ENCODE results near the gene AZGP1.
"Not testable (repeated sequence)": the region's sequence is repeated elsewhere in the genome, so short reads cannot be mapped to it uniquely, and the experiment has no call there.

AZGP1 gene

GRCh38 chr7:99947608-99948007 lies 28.2 kb downstream of the AZGP1 start:
- no peak overlapping the region for H3K4me3 ChIP-seq (ENCODE audit: low read depth, low read length)
- no peak for DNase-seq (ENCODE audit: low read depth)
- TF ChIP-seq, protein P1, sequence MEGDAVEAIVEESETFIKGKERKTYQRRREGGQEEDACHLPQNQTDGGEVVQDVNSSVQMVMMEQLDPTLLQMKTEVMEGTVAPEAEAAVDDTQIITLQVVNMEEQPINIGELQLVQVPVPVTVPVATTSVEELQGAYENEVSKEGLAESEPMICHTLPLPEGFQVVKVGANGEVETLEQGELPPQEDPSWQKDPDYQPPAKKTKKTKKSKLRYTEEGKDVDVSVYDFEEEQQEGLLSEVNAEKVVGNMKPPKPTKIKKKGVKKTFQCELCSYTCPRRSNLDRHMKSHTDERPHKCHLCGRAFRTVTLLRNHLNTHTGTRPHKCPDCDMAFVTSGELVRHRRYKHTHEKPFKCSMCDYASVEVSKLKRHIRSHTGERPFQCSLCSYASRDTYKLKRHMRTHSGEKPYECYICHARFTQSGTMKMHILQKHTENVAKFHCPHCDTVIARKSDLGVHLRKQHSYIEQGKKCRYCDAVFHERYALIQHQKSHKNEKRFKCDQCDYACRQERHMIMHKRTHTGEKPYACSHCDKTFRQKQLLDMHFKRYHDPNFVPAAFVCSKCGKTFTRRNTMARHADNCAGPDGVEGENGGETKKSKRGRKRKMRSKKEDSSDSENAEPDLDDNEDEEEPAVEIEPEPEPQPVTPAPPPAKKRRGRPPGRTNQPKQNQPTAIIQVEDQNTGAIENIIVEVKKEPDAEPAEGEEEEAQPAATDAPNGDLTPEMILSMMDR (IDR thresholded peaks at IDR 0.05; ENCODE audit: control insufficient read depth, extremely low read depth, insufficient read depth) = no peak

DNA sequence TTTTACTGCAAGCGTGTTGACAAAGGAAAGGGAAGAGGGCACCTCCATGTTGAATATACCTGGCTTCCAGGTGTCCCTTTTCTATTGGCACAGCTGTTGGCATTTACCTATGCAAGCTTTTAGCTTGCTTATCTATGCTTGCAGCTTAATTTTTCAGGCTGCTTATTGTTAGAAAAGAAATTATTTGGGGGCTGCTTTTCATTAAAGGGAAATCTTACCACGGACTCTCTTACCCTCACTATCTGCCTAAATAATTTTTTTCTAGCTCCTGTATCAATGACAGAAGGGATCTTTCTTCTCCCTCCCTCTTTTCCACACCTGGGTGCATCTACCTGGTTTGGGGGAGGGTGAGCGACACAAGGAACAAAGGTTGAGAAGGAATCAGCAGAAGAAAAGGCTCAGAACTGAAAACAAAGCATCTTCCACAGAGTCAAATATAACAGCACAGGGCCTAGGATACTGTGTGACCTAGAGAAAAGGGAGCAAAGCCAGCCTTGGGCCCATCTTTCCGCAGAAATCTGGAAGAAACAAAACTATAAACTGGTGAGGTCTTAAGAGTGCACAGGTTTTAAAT lies 31.2 kb downstream of the AZGP1 start:
- H3K4me3 ChIP-seq (ENCODE audit: low read depth, low read length) = no peak overlapping the region
- DNase-seq (ENCODE audit: low read depth) = no peak

DNA sequence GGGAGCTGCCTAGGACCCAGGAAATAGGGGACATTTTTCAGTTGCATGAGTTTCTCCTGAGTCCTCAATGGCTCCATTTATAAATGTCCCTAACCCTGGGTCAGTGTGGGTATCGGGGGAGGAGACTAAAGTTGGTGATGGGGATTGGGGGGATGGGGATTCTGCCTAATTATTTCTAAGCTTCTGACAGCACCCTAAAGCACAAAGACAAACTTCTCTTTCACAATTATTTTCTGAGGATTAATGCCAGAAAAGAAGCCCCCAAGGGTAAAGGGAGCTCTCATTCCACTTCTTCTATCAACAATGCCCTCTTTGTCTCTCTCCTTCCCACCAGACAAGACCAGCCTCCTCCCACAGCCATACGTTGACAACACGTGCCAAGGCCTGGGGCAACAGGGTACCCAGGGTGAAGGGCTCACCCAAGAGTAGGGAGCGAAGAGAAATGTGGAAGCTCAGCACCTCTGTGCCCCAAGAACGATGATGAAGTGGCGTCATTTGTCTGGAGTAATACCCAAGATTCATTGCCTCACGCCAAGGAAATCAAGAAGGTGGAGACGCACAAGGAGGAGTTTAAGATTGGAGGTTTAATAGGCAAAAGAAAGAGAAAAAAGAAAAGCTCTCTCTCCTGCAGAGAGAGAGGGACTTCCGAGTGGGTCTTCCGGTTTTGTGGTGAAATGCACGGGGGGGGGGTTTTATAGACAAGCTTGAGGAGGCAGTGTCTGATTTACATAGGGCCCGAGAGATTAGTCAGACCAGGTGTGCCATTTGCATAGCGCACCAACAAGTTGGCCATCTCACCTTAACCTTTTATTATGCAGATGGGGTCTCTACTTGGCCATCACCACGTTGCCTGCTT lies 32.0 kb downstream of the AZGP1 start:
- TF ChIP-seq, protein P1 (IDR thresholded peaks at IDR 0.05; ENCODE audit: control insufficient read depth, extremely low read depth, insufficient read depth) = no peak
- no peak for DNase-seq (ENCODE audit: low read depth)
- H3K4me3 ChIP-seq (ENCODE audit: low read depth, low read length) = no peak overlapping the region

More for the DNA sequence above, 31.2 kb downstream of the AZGP1 start:
- TF ChIP-seq, protein P1 (IDR thresholded peaks at IDR 0.05; ENCODE audit: control insufficient read depth, extremely low read depth, insufficient read depth) = no peak

GRCh38 chr7:99938296-99938695 lies 37.5 kb downstream of the AZGP1 start:
- TF ChIP-seq, protein P1 (IDR thresholded peaks at IDR 0.05; ENCODE audit: control insufficient read depth, extremely low read depth, insufficient read depth) = no peak
- no peak overlapping the region for H3K4me3 ChIP-seq (ENCODE audit: low read depth, low read length)

GRCh38 chr7:99935009-99935408 lies 40.8 kb downstream of the AZGP1 start:
- H3K4me3 ChIP-seq (ENCODE audit: low read depth, low read length); DNase-seq (ENCODE audit: low read depth): not testable (repeated sequence)

More at GRCh38 chr7:99938296-99938695, 37.5 kb downstream of the AZGP1 start:
- DNase-seq (ENCODE audit: low read depth) = no peak

- no peak overlapping the region for H3K4me3 ChIP-seq (ENCODE audit: low read depth, low read length)
- DNase-seq (ENCODE audit: low read depth) = no peak
- TF ChIP-seq, protein P1 (IDR thresholded peaks at IDR 0.05; ENCODE audit: control insufficient read depth, extremely low read depth, insufficient read depth) = no peak
Measured at GRCh38 chr7:99930376-99930775, 45.5 kb downstream of the AZGP1 start.

DNA sequence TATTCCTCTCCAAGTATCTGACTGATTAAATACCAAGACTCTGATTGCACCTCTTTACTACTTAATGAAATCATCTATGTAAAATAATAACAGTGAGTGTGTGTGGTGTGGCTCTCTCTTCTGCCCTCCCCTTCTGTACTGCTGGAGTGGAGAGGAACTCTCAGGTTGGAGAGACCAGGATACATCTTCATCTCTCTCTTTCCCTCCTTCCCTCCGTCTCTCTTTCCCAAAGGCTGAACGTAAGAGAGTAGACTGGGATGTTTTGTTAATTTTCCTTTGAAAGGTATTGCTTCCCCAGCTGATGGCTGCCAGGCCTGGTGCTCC lies 46.1 kb downstream of the AZGP1 start:
- TF ChIP-seq, protein P1 (IDR thresholded peaks at IDR 0.05; ENCODE audit: control insufficient read depth, extremely low read depth, insufficient read depth) = no peak
- DNase-seq (ENCODE audit: low read depth) = no peak
- H3K4me3 ChIP-seq (ENCODE audit: low read depth, low read length) = no peak overlapping the region

All from LNCaP clone FGC (cell line).